Subcutaneous adipose tissue (tissue), 4 donors: ENCODE measurements around the gene ENOX1. TPM values are rescaled to one million over a fixed set of nuclear protein-coding genes. Genes with fewer than 3 reads are reported as not detected.

Source experiments
- total RNA-seq, 4 donors: library from RNA; depleted of rRNA; stranded (reverse); fragments of >200 nt; gene quantifications; one replicate each; pipeline ENCODE4 v1.1.0, GENCODE V29; 2016
- TF ChIP-seq, protein P1 (sequence below): fragments of 450-650 bp; IDR thresholded peaks from one replicate; pipeline ENCODE4 v1.5.1; 2016; ENCODE audit warnings: low read depth, mild to moderate bottlenecking, control low read depth, antibody characterized with exemption, moderate library complexity

The ENOX1 gene
- total RNA-seq, 4 donors from 2014 or later, result 0.66 to 4.7 (median 2.1) TPM

- TF ChIP-seq, protein P1, sequence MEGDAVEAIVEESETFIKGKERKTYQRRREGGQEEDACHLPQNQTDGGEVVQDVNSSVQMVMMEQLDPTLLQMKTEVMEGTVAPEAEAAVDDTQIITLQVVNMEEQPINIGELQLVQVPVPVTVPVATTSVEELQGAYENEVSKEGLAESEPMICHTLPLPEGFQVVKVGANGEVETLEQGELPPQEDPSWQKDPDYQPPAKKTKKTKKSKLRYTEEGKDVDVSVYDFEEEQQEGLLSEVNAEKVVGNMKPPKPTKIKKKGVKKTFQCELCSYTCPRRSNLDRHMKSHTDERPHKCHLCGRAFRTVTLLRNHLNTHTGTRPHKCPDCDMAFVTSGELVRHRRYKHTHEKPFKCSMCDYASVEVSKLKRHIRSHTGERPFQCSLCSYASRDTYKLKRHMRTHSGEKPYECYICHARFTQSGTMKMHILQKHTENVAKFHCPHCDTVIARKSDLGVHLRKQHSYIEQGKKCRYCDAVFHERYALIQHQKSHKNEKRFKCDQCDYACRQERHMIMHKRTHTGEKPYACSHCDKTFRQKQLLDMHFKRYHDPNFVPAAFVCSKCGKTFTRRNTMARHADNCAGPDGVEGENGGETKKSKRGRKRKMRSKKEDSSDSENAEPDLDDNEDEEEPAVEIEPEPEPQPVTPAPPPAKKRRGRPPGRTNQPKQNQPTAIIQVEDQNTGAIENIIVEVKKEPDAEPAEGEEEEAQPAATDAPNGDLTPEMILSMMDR, result no peak
Observed at GRCh38 chr13:43584751-43585150, 202.0 kb downstream of the ENOX1 start.

DNA sequence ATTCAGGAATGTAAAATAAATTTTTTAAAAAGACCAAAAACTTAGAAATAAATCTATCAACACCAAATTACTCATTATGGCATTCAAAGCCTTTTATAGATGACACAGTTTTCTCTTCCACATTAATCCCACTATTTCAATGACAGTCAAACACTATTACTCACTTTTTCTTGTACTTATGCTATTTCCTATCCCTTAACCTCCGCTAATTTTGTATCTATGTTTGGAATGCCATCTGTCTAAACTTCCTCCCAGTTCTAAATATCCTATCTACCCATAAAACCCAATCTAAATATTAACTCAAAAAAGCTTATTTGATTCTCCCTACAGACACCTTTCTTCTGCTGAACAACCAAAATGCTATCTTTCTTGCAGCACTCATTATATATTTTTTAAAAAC, 203.5 kb downstream of the ENOX1 start:
- TF ChIP-seq, protein P1, result no peak

GRCh38 chr13:43580280-43580679, 206.5 kb downstream of the ENOX1 start:
- TF ChIP-seq, protein P1, result no peak

DNA sequence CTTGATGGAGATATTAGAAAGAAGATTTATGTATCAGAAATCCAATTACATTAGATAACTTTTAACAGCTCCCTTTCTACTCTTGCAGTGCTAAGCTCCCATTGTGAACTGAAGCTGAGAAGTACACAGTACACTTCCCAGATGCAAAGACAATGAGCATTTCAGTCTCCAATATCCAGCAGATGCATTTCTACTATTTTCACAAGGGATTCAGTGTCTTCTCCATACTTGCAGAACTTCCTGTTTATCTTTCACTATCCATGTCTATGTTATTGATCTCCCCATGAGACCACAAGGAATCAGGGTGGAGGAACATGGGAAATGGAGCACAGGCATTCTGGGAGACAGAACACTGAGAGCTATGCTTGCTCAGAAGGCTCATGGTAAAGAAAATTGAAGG, 207.5 kb downstream of the ENOX1 start:
- TF ChIP-seq, protein P1, result no peak

GRCh38 chr13:43574605-43575004, 212.2 kb downstream of the ENOX1 start:
- TF ChIP-seq, protein P1, result no peak

DNA sequence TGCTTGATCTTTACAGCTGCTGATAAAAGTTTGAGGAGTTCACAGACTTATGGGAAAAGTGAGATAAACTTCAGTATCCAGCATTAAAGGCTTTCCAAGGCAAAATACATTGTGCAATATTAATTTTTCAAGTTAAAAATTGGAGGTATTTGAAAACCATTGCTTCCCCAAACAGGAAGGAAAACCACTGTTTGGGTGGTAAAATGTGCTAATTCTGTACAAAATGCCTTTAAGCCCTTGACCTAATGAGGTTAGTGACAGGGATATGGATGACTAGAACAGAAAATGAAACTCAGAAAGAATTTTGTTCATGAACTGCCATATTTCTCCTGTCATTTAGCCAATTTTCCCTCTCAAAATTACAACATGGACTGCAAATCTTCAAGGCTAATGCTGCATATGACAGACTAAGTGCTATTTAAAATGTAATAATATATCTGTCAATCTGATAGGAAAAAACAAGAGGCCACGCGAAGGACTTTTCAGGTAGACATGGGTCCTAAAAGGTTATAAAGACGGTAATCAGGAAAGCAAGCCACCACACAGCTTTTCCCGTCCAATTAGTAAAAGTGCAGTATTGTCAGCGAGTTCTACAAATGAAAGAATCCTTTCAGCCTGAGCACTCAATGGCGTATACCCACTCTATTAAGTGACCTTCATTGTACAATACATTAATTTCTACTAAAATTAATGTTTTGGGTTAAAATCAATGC, 212.8 kb downstream of the ENOX1 start:
- TF ChIP-seq, protein P1, result no peak

- TF ChIP-seq, protein P1, result no peak
Observed at GRCh38 chr13:43573361-43573740, 213.4 kb downstream of the ENOX1 start.
